GM18873 (cell line): Measurements from ENCODE around the gene OLFML3.
"Not testable (repeated sequence)": the region's sequence is repeated elsewhere in the genome, so short reads cannot be mapped to it uniquely, and the experiment has no call there.

Experiments
- ATAC-seq: cut with Tn5 transposase; IDR thresholded peaks from one replicate; pipeline ENCODE4 v1.9.1; 2021; ENCODE audit warnings: mild to moderate bottlenecking, moderate library complexity, moderate number of reproducible peaks; ENCODE audit not compliant: unreplicated experiment, low FRiP score

OLFML3 gene

DNA sequence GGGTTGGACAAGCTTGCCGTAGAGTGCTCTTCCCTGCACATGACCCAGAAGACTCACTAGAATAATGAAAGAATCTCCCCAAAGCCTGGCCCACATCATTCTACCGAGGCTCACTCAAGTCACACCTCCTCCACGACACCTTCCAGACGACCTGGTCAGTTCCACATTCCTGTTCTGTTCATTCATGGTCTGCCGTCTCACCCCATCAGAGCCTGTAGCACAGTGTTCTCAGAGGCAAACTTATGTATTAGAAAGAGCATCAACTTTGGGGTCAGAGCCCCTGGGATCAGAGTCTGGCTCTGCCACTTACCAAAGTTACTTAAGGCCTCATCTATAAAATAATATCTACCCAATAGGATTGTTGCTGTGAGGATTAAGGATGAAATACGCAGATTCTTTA is 7.5 kb downstream of the OLFML3 start:
- ATAC-seq, result no peak

DNA sequence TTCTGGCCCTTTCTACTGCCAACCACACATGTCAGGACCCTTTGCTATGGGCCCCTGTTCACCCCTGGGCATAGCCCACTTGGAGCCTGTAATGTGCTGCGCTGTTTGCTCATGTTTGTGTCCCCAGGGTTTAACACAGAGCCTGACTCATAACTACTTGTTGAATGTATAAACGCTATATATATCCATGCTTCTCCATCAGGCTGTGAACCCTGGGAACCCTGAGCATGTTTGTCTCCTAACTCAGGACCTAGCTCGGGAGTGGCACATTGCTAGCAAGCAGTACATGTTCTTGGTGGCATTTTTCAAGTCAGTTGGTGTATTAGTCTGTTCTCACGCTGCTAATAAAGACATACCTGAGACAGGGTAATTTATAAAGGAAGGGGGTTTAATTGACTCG is 8.0 kb downstream of the OLFML3 start:
- no peak for ATAC-seq

DNA sequence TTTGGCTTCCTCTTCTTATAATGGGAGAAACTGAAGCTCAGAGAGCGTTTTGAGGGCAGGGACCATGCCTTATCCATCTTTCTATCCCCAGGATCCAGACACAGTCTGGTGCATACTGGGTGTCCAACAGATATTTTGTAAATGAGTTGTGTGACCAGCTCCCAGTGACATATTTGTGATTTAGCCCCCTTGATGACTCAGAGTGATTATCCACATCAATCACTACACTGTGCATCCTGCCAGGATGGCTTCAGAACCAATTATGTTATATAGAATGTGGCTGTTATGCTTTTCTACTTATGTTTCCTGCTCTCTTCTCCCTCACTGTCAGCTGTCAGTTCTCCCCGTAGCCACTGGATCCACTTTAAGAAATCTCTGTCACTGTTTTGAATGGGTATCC is 11.3 kb downstream of the OLFML3 start:
- ATAC-seq, result no peak

DNA sequence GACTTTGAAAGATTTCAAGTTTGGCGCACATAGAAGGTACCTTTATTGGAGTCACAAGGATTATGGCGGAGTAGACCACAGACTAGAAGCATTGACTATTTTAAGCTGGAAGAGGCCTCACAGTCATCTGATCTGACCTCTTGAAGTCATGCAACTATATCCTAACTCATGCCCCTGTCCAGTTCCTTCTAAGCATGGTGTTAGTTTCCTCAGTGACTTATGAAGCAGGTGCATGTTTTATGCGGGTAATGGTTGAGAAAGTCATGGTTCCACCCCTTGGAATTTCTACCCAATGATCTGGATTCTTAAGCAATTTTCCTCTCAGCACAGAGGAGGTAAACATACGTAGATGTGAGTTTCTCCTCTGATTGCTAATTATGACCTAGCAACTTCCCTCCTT is 11.7 kb downstream of the OLFML3 start:
- no peak for ATAC-seq

DNA sequence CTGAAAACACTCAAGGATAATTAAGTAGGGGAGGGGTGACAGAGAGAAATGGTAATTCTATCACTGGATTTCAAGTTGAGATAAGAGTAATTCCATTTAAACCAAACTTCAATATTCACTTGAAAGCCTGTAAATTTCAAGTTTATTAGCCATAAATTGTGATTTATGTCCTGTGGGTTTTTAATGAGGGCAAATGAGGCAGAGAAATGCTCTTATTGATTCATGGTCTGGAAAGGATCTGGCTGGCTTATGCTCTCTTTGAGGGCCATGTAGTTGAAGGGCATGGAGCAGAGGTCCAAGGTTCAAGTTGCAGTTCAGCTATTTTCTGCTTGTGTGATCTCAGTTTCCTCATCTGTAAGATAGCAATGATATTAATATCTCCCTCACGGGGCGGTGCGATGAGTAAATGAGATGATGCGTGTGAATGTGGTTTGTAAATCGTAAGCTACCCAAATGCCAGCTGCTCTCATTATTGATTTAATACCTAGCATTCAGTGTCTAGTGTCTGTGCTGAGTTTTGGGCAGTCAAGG is 12.3 kb downstream of the OLFML3 start:
- ATAC-seq, result no peak

DNA sequence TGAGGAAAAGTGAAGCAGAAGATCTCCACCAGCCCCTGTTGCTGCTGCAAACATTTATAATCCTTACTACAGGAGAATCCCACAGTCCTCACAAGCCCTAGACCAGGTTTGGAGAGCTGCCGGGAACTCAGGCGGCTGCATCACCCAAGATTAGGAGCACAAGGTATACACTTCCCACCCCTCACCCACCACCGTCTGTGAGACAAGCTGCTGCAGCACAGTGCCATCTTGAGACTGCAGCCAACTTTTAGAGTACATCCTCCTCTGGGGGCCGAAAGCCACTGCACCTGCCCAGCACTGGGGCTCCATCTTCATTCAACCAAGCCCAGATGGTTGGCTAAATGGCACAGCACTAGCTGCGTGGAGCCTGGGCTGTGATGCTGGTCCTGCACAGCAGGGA is 13.8 kb downstream of the OLFML3 start:
- no peak for ATAC-seq

DNA sequence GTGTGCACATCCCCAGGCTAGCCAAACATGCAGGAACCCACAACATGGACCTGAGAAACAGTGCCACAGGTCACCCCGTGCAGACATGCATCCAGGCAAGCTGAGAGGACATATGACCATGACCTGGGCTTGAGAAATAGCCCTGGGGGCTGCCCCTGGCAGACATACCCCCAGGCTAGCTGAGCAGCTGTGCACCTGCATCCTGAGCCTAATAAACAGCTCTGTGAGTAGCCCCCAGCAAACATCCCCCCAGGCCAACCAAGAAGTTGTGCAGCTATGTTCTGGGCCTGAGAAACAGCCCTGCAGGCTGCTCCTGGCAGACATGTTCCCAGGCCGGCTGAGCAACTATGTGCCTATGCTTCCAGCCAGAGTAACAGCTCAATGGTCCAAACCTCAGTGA is 14.5 kb downstream of the OLFML3 start:
- no peak for ATAC-seq

DNA sequence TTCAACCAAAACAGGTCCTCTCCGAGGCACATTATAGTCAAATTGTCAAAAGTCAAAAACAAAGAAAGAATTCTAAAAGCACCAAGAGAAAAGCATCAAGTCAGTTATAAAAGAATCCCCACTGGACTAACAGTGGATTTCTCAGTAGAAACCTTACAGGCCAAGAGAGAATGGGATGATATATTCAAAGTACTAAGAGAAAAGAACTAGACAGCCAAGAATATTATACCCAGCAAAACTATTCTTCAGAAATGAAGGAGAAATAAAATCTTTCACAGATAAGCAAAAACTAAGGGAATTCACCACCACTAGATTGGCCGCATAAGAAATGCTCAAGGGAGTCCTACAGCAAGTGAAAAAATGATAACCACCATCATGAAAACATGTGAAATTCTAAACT is 16.1 kb downstream of the OLFML3 start:
- no peak for ATAC-seq

DNA sequence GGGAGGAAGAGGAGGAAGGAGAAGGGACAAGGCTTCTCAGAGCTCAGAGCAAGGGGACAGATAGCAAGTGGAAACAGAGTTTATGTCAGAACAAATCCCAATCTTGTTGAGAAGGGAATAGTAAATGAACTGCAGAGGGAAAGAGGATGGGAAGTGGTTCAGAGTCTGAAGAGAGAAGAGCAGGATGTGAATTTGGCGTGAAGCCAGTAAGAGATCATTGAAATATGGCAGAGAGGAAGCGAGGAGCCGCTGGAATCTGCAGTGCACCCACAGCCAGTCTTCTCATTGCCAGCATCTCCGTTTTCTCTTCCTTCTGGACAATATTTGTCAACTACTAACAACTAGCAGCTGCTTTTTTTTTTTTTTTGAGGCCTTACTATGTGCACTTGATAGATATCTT is 19.1 kb downstream of the OLFML3 start:
- no peak for ATAC-seq

DNA sequence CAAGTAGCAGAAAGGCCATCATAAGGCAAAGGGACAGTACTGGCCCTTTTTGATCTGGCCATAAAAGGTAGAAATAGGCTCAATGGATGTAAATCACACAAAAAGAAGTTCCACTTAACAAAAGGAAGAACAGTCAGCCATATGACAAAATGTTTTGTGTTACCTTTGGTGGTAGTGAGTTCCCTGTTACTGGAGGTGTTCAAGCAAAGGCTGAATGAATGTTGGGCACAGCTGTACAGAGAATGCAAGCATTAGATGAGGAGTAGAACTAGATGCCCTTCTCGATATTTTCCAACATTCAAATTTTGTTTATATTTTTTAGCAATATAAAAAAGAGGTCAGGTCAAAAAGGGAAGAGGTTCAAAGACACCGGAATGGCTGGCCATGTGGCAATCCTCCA is 20.0 kb downstream of the OLFML3 start:
- no peak for ATAC-seq

DNA sequence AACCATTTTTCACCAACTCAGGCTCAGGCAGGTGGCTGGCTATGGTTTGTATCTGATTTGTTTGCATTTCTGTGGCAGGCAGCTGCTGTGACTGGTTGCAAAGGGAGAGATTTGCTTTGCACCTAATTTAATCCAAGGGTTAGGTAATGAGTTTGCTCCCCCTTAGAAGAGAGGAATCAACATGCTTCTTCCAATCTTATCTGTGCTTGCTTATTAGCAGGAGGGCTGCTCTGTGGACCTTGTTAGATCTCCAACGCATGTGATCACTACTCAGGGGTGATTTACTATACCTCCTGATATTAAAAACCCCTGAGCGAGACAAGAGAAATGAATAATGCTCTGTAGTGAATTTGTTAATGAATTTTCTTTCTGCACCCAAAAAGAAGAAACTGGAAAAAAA is 20.5 kb downstream of the OLFML3 start:
- ATAC-seq, result no peak

DNA sequence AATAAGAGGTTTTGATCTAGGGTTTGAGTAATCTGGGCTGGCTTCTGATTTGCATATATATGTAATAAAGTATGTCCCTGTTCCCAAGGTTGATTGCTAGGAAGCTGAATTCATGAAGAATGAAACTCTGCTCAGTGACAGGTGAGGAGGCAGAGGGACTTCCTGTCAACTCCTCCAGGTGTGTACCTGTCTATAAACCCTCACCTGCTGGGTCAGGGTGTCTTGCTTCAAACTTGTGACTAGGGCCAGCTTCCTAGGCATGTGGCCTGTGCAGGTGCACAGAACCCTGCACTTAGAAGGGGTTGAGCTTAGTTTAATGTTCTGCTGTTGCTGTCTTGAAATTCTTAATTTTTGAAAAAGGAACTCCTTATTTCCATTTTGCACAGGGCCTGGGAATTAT is 21.1 kb downstream of the OLFML3 start:
- no peak for ATAC-seq

DNA sequence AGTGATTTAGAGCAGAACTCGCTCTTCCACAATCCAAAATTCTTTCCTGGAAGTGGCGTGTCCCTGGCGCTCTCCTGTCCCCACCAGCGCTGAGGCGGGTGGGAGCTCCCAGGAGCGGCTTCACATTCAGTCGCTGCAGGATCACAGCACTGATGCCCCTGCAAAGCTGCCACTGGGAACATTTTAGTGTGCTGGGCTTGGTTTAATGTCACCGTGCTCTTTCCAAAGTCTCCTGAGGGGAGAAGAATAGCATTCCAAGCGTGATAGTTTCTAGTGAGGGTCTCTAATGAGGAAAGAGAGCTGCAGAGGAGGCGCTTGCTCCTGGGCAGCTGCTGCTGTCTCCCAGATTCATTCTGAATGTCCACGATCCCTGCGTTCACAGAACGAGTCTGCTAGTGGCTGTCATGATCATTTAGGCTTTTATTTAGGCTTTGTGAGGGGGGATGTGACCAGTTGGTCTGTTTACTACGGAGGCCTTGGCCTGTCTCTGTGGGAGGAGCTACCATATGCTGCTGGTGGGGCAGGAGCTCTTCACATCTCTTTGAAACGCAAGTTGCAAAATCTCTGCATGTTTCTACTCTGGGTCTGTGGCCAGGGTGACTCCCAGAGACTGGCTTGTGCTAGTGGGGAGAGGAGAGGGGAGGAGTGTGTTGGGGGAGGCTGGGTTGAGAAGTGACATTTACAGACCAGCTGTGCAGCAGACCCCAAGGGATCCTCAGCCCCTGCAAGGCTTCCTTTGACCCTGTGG is 23.4 kb downstream of the OLFML3 start:
- ATAC-seq, result no peak

DNA sequence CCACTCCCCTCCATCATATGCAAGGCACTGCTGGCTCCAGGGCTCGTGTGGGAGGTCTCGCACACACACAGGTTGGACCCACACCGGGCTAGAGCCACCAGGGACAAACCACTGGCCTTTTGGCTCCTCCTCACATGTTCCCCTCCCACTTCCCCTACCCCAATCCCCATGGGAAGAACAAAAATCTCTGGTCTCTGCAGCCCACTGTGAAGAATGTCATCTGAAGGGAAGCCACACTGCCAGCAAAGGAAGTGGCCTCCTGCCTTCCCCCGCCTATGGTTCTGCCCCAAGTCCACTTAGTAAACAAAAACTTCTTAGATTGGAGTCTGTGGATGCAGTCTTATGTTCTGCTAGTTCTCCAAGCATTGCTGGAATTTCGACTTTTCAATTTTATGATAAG is 24.2 kb downstream of the OLFML3 start:
- no peak for ATAC-seq

DNA sequence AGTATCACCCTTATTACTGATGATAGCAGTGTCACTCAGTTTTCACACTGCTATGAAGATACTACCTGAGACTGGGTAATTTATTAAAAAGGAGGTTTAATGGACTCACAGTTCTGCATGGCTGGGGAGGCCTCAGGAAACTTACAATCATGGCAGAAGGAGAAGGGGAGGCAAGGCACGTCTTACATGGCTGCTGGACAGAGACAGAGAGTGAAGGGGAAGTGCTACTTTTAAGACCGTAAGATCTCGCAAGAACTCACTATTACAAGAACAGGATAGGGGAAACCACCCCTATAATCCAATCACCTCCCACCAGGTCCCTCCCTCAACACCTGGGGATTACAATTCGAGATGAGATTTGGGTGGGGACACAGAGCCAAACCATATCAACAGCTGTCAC is 27.6 kb downstream of the OLFML3 start:
- not testable (repeated sequence) for ATAC-seq

DNA sequence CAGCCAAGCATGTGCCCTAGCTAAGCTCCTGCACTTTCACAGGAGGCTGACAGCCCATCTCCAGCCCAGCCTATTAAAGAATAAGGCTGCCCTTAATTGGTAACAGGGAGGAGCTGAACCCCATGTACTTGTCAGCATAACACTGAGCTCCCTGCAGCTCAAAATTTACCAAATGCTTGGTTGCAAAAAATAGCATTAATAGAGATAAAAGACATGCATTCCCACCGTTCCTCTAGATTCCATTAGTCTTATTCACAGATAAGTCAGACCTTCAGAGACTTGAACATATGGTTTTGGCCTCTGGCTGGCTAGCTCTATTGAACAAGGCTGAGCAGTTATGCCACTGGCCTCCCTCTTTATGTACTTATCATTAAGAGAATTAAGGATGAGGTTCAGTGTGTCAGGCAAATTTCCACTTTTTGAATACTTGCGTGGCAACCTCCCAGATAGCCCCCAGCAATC is 29.2 kb downstream of the OLFML3 start:
- ATAC-seq, result no peak

DNA sequence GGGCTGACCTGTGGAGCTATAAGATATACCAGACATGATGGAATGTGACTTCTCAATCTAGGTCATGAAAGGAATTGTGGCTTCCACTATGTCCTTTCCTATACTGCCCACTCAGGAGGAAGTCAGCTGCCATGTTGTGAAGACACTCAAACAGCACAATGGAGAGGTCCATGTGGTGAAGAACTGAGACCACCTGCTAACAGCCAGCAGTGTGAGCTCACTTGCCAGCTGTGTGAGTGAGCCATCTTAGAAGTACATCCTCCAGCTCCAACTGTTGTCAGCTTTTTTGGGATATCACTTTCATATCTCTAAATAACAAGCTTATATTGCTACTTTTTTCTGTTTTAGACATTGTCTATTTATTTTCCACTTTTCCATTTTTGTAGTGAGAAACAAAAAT is 29.7 kb downstream of the OLFML3 start:
- no peak for ATAC-seq

DNA sequence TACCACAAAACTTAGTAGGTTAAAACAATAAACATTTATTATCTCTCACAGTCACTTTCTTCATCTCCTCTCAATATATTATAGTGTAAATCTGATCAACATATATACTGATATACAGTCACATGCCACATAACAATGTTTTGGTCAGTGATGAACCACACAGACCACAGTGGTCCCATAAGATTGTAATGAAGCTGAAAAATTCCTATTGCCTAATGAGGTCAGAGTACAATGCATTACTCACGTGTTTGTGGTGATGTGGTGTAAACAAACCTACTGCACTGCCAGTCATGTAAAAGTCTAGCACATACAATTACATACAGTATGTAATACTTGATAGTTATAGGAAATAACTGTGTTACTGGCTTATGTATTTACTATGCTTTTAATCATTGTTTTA is 30.1 kb downstream of the OLFML3 start:
- ATAC-seq, result no peak

DNA sequence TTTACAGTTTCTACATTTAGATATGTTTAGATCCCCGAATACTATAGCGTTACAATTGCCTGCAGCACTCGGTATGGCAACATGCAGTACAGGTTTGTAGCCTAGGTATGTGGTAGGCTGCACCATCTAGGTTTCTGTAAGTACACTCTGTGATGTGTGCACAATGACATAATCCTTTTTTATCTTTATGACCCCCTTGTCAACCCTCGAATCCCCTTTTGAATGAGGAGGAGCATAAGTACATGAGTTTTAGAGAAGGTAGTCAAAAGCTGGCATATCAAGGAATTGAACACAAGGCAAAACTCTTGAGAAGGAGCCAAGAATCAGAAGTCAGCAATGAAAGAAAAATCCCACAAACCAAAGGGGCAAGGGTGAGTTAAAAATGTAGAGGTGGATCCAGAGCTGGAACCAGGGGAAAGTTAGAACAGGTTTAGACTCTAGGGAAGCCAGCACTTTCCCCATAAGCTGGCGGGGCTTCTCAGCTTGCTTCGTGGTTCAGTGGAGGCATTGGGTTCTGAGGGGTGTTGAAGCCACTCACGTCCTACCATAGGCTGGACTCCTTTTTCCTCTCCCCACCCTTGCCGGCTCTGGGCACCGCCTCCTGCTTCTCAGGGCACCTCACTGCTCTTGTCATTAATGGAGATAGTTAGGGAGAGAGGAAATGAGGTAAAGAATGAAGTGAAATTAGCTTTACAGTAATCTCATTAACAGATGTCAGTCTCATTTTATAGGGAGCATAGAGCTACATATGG is 31.3 kb downstream of the OLFML3 start:
- ATAC-seq, result no peak

DNA sequence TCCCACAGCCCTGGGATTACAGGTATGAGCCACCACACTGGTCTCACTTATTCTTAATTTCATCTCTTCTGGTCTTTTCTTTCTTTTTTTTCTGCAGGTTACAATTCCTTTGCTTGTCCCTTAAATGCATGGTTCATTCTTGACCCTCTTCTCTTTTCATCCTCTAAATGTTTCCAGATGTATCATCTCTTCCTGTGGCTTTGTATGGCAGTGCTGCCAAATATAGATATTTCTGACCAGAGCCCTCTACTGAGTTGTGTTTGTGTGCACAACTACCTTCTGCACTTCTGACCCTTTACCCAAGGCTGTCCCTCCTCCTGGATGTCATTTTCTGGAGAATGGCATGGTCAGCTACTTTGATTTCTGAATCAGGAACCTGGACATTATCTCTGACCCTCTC is 32.5 kb downstream of the OLFML3 start:
- ATAC-seq, result no peak

DNA sequence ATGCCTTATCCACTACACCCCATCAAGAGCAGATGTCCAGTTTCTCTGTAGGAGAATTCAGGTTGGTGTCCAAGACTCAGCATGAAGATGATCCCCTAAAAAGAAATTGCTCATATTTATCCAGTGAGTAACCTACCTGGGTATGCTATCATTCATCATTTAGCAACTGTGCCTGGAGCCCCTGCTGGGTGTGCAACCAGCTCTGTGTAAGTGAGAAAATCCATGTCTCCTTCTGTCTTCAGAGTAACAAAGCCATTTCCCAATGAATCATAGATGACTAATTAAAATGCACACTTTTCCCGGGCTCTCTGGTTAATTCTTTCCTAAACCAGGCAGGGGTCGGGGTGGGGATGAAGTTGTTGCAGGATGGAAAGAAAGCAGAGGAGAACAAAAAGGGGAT is 35.8 kb downstream of the OLFML3 start:
- no peak for ATAC-seq

DNA sequence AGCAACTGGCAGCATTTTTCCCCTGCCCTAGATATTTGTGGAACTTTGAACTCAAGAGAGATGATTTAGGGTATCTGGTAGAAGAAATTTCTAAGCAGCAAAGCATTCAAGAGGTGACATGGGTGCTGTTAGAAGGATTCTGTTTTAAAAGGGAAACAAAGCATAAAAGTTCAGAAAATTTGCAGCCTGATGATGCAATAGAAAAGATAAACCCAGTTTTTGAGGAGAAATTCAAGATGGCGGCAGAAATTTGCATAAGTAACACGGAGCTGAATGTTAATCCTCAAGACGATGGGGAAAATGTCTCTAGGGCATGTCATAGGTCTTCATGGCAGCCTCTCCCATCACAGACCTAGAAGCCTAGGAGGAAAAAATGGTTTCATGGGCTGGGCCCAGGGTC is 40.5 kb downstream of the OLFML3 start:
- not testable (repeated sequence) for ATAC-seq
